H9 (cell line): ENCODE measurements around the gene RBKS. TPM values are rescaled to one million over a fixed set of nuclear protein-coding genes. Genes with fewer than 3 reads are reported as not detected.

Experiments
- DNase-seq: peaks from one replicate; pipeline ENCODE4 v3.0.0-alpha.2; 2017
- H2AFZ ChIP-seq: one replicate; pipeline ENCODE4 v1.6.1; 2013; ENCODE audit warnings: mild to moderate bottlenecking, low read length, control low read depth, moderate library complexity
- H2AK5ac ChIP-seq: 2 replicates; pipeline ENCODE4 v1.6.1; 2013; ENCODE audit warnings: low read length, control low read depth, mixed read lengths; ENCODE audit not compliant: insufficient read length
- H2BK120ac ChIP-seq: one replicate; pipeline ENCODE4 v1.6.1; 2013; ENCODE audit warnings: low read depth, mild to moderate bottlenecking, low read length, control low read depth, inconsistent platforms; ENCODE audit not compliant: poor library complexity, severe bottlenecking
- H2BK12ac ChIP-seq: 2 replicates; pipeline ENCODE4 v1.6.1; 2013; ENCODE audit warnings: low read length, control low read depth, mixed read lengths, low read depth; ENCODE audit not compliant: insufficient read length
- H2BK15ac ChIP-seq: 2 replicates; pipeline ENCODE4 v1.6.1; 2013; ENCODE audit warnings: low read depth, low read length, control low read depth
- H2BK20ac ChIP-seq: one replicate; pipeline ENCODE4 v1.6.1; 2013; ENCODE audit warnings: low read depth, mild to moderate bottlenecking, low read length, control low read depth, inconsistent platforms; ENCODE audit not compliant: poor library complexity, severe bottlenecking
- H2BK5ac ChIP-seq: 2 replicates; pipeline ENCODE4 v1.6.1; 2013; ENCODE audit warnings: low read length, control low read depth, mixed read lengths; ENCODE audit not compliant: insufficient read length
- H3K14ac ChIP-seq: 2 replicates; pipeline ENCODE4 v1.6.1; 2013; ENCODE audit warnings: low read length, control low read depth; ENCODE audit not compliant: insufficient read depth
- H3K18ac ChIP-seq: 2 replicates; pipeline ENCODE4 v1.6.1; 2013; ENCODE audit warnings: low read depth, mild to moderate bottlenecking, mixed read lengths, low read length, control low read depth; ENCODE audit not compliant: insufficient read length
- H3K23ac ChIP-seq: 2 replicates; pipeline ENCODE4 v1.6.1; 2013; ENCODE audit warnings: low read length, control low read depth, mixed read lengths, low read depth; ENCODE audit not compliant: insufficient read length
- H3K23me2 ChIP-seq: 2 replicates; pipeline ENCODE4 v1.6.1; 2013; ENCODE audit warnings: low read depth, mild to moderate bottlenecking, mixed read lengths, low read length, control low read depth; ENCODE audit not compliant: insufficient read length, poor library complexity, severe bottlenecking
- H3K27ac ChIP-seq: 2 replicates; pipeline ENCODE4 v1.5.1; 2013; ENCODE audit warnings: low read length, control low read depth, mixed read lengths, low read depth; ENCODE audit not compliant: insufficient read length
- H3K27me3 ChIP-seq: 2 replicates; pipeline ENCODE4 v1.6.1; 2013; ENCODE audit warnings: low read length, control low read depth, inconsistent platforms; ENCODE audit not compliant: insufficient read depth
- H3K4ac ChIP-seq: 2 replicates; pipeline ENCODE4 v1.6.1; 2013; ENCODE audit warnings: low read depth, mild to moderate bottlenecking, control low read depth, inconsistent platforms, low read length, moderate library complexity
- H3K4me1 ChIP-seq: 2 replicates; pipeline ENCODE4 v1.6.1; 2013; ENCODE audit warnings: low read length, control low read depth, inconsistent platforms; ENCODE audit not compliant: insufficient read depth
- H3K4me2 ChIP-seq: 2 replicates; pipeline ENCODE4 v1.6.1; 2013; ENCODE audit warnings: low read length, control low read depth, mixed read lengths; ENCODE audit not compliant: insufficient read length, insufficient read depth
- H3K56ac ChIP-seq: 2 replicates; pipeline ENCODE4 v1.6.1; 2013; ENCODE audit warnings: low read depth, mild to moderate bottlenecking, mixed read lengths, low read length, control low read depth; ENCODE audit not compliant: insufficient read length
- H3K79me1 ChIP-seq: 2 replicates; pipeline ENCODE4 v1.6.1; 2013; ENCODE audit warnings: low read depth, mild to moderate bottlenecking, moderate library complexity, low read length, control low read depth, inconsistent platforms; ENCODE audit not compliant: insufficient read depth, poor library complexity, severe bottlenecking
- H3K79me2 ChIP-seq: 2 replicates; pipeline ENCODE4 v1.6.1; 2013; ENCODE audit warnings: low read length, control low read depth, inconsistent platforms; ENCODE audit not compliant: insufficient read depth
- H3K9ac ChIP-seq: 2 replicates; pipeline ENCODE4 v1.6.1; 2013; ENCODE audit warnings: low read length, control low read depth, mixed read lengths; ENCODE audit not compliant: insufficient read length; ENCODE audit errors: extremely low read depth
- H3K9me3 ChIP-seq: one replicate; pipeline ENCODE4 v1.6.1; 2013; ENCODE audit warnings: low read depth, low read length, inconsistent platforms; ENCODE audit not compliant: control insufficient read depth
- H3T11ph ChIP-seq: one replicate; pipeline ENCODE4 v1.6.1; 2013; ENCODE audit warnings: mild to moderate bottlenecking, low read length, control low read depth, inconsistent platforms
- H4K20me1 ChIP-seq: one replicate; pipeline ENCODE4 v1.6.1; 2013; ENCODE audit not compliant: control insufficient read depth, insufficient read length, insufficient read depth
- H4K5ac ChIP-seq: 2 replicates; pipeline ENCODE4 v1.6.1; 2013; ENCODE audit warnings: low read depth, mild to moderate bottlenecking, mixed read lengths, low read length, control low read depth; ENCODE audit not compliant: insufficient read length
- H4K8ac ChIP-seq: replicated peaks from 2 replicates; pipeline ENCODE4 v1.6.1; 2013; ENCODE audit warnings: low read length, control low read depth, mixed read lengths, low read depth; ENCODE audit not compliant: insufficient read length
- H4K91ac ChIP-seq: 2 replicates; pipeline ENCODE4 v1.6.1; 2013; ENCODE audit warnings: low read depth, mild to moderate bottlenecking, moderate library complexity, mixed read lengths, low read length, control low read depth; ENCODE audit not compliant: insufficient read length
- H3K27ac Mint-ChIP-seq, 3 experiments: 2 replicates in 2 of 3; 3 replicates in 1 of 3; pipeline ENCODE4 v1.8.0; 2020 to 2021; ENCODE audit warnings: mixed read lengths in 3 of 3, mild to moderate bottlenecking in 1 of 3, moderate library complexity in 1 of 3
- H3K27me3 Mint-ChIP-seq: 2 replicates; pipeline ENCODE4 v1.8.0; 2021; ENCODE audit warnings: low read depth, mild to moderate bottlenecking, moderate library complexity, mixed read lengths
- H3K36me3 Mint-ChIP-seq, 3 experiments: 2 replicates in 2 of 3; 3 replicates in 1 of 3; pipeline ENCODE4 v1.8.0; 2020 to 2021; ENCODE audit warnings: low read depth in 3 of 3, mixed read lengths in 3 of 3; ENCODE audit not compliant: insufficient read depth in 1 of 3
- H3K4me1 Mint-ChIP-seq, 2 experiments: 2 replicates each; pipeline ENCODE4 v1.8.0; 2020; ENCODE audit warnings: mixed read lengths in 2 of 2
- H3K4me3 Mint-ChIP-seq, 2 experiments: 2 replicates in 1 of 2; 3 replicates in 1 of 2; pipeline ENCODE4 v1.8.0; 2020 to 2021; ENCODE audit warnings: mild to moderate bottlenecking in 2 of 2, mixed read lengths in 2 of 2, moderate library complexity in 1 of 2
- H3K9me3 Mint-ChIP-seq, 2 experiments: 2 replicates in 1 of 2; 3 replicates in 1 of 2; pipeline ENCODE4 v1.8.0; 2020; ENCODE audit warnings: mild to moderate bottlenecking in 2 of 2, mixed read lengths in 2 of 2, moderate library complexity in 1 of 2
- WGBS: extraction: QIAGEN DNeasy Blood & Tissue Kit; methylation state at CpG from one replicate; pipeline ENCODE4 v1.1.7; 2013; ENCODE audit warnings: missing lambda C conversion rate, low lambda C conversion rate, mixed read lengths; ENCODE audit not compliant: insufficient read length; ENCODE audit errors: extremely low coverage; 5-methylcytosine and 5-hydroxymethylcytosine counted together
- total RNA-seq: library from RNA; stranded (reverse); gene quantifications from 2 replicates; pipeline ENCODE4 v1.2.1, GENCODE V29; 2021
- TF ChIP-seq, protein P1 (sequence below): fragments of 200-600 bp; sonication (generic); conservative IDR thresholded peaks from 3 replicates; pipeline ENCODE4 v1.8.0; 2021; ENCODE audit warnings: antibody characterized with exemption, mild to moderate bottlenecking

The RBKS gene
- total RNA-seq, 1 experiment from 2014 or later, result 2.3 TPM

DNA sequence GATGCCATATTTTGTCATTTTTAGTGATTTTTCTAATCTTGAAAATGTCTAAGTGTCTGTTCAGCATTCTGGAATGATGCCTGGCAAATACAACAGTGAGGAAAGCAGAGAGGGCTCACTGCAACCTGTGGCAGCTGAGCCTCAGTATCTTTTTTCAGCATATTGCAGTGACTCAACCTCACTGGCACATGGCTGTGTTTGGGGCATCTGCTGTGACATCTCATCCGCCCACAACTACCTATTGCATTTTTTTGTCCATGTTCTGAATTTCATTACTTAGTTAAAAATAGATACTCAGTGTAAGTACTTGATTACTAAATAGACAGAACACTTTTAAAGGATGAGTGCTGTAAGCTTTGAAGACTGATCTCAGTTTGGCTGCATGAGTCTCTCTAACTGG, 11.0 kb upstream of the RBKS start:
- no CpG with 5 or more reads among the region's 1 CpG for WGBS
- Histone ChIP-seq H3K79me1 (no peaks in the 10 kb centered on the region), H3K4me1 (no peaks in the 10 kb centered on the region), H3K27ac (no peak overlapping the region), H4K91ac (no peak overlapping the region), H3K9me3 (no peaks in the 10 kb centered on the region), H3K23me2 (no peaks in the 10 kb centered on the region), H2BK15ac (no peak overlapping the region), H3T11ph (no peak overlapping the region), H4K5ac (no peak overlapping the region), H3K23ac (no peak overlapping the region), H2BK12ac (no peak overlapping the region), H3K4ac (no peak overlapping the region), H3K79me2 (0 out of 2 replicates have a peak, but pooled peaks cover 2% of the 10 kb centered on the region), H4K8ac (no peak overlapping the region), H4K20me1 (no peaks in the 10 kb centered on the region), H2AFZ (no peak overlapping the region), H3K14ac (no peak overlapping the region), H3K4me2 (no peak overlapping the region), H2AK5ac (no peak overlapping the region), H2BK5ac (no peak overlapping the region), H3K18ac (no peak overlapping the region), H3K56ac (no peak overlapping the region), H2BK20ac (no peak overlapping the region), H3K27me3 (no peaks in the 10 kb centered on the region), H2BK120ac (no peak overlapping the region), H3K9ac (no peak overlapping the region)
- Mint-ChIP-seq H3K27ac (no peak overlapping the region), H3K9me3 (no peaks in the 10 kb centered on the region), H3K4me3 (no peak overlapping the region), H3K4me1 (no peaks in the 10 kb centered on the region), H3K27me3 (no peaks in the 10 kb centered on the region), H3K36me3 (peaks cover 0 to 7% (median 5%) of the 10 kb centered on the region in 3 experiments; a peak in 4 of 7 replicates)
- DNase-seq, result no peak
- TF ChIP-seq, protein P1, sequence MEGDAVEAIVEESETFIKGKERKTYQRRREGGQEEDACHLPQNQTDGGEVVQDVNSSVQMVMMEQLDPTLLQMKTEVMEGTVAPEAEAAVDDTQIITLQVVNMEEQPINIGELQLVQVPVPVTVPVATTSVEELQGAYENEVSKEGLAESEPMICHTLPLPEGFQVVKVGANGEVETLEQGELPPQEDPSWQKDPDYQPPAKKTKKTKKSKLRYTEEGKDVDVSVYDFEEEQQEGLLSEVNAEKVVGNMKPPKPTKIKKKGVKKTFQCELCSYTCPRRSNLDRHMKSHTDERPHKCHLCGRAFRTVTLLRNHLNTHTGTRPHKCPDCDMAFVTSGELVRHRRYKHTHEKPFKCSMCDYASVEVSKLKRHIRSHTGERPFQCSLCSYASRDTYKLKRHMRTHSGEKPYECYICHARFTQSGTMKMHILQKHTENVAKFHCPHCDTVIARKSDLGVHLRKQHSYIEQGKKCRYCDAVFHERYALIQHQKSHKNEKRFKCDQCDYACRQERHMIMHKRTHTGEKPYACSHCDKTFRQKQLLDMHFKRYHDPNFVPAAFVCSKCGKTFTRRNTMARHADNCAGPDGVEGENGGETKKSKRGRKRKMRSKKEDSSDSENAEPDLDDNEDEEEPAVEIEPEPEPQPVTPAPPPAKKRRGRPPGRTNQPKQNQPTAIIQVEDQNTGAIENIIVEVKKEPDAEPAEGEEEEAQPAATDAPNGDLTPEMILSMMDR, result no peak
